ENCODE results near the gene ZNF44. TPM values are rescaled to one million over a fixed set of nuclear protein-coding genes. Genes with fewer than 3 reads are reported as not detected.

Gene ZNF44
- total RNA-seq, 2 donors from 2014 or later, result 20.7 to 35.5 TPM

- peak overlapping the region; percentile 72 for H3K27ac Mint-ChIP-seq
- no peak for DNase-seq
- no peaks in the 10 kb centered on the region for H3K27me3 Mint-ChIP-seq
- peaks cover 3% of the 10 kb centered on the region for H3K9me3 ChIP-seq (ENCODE audit: control insufficient read depth, low read length, poor library complexity, severe bottlenecking)
- peak overlapping the region; percentile 7 for H3K4me3 Mint-ChIP-seq
- no peak for ATAC-seq
- H3K4me1 Mint-ChIP-seq, result peaks cover 13% of the 10 kb centered on the region
- peaks cover 1% of the 10 kb centered on the region for H3K36me3 Mint-ChIP-seq (ENCODE audit: low read depth)
Observed at GRCh38 chr19:12284631-12285030, 10.1 kb downstream of the ZNF44 start.

- Mint-ChIP-seq H3K27me3 (no peaks in the 10 kb centered on the region), H3K4me1 (peaks cover 9% of the 10 kb centered on the region), H3K36me3 (ENCODE audit: low read depth) (peaks cover 2% of the 10 kb centered on the region), H3K4me3 (no peak overlapping the region), H3K27ac (peak overlapping the region; percentile 72)
- ATAC-seq, result no peak
- H3K9me3 ChIP-seq (ENCODE audit: control insufficient read depth, low read length, poor library complexity, severe bottlenecking), result peaks cover 4% of the 10 kb centered on the region
- DNase-seq, result no peak
Observed at GRCh38 chr19:12284226-12284625, 10.5 kb downstream of the ZNF44 start.

- peaks cover 11% of the 10 kb centered on the region for H3K36me3 Mint-ChIP-seq (ENCODE audit: low read depth)
- no peak overlapping the region for H3K27ac Mint-ChIP-seq
- H3K9me3 ChIP-seq (ENCODE audit: control insufficient read depth, low read length, poor library complexity, severe bottlenecking), result peaks cover 29% of the 10 kb centered on the region
- no peak overlapping the region for H3K4me3 Mint-ChIP-seq
- peaks cover 2% of the 10 kb centered on the region for H3K4me1 Mint-ChIP-seq
- no peak for DNase-seq
- H3K27me3 Mint-ChIP-seq, result no peaks in the 10 kb centered on the region
- ATAC-seq, result no peak
Observed at GRCh38 chr19:12278713-12279112, 16.0 kb downstream of the ZNF44 start.

- Mint-ChIP-seq H3K27ac (no peak overlapping the region), H3K4me1 (peaks cover 1% of the 10 kb centered on the region), H3K36me3 (ENCODE audit: low read depth) (peaks cover 25% of the 10 kb centered on the region), H3K27me3 (no peaks in the 10 kb centered on the region), H3K4me3 (no peak overlapping the region)
- ATAC-seq, result no peak
- H3K9me3 ChIP-seq (ENCODE audit: control insufficient read depth, low read length, poor library complexity, severe bottlenecking), result peaks cover 56% of the 10 kb centered on the region
- DNase-seq, result no peak
Observed at GRCh38 chr19:12272980-12273901, 21.4 kb downstream of the ZNF44 start.

- ATAC-seq (no peak), DNase-seq (no peak)
- H3K4me1 Mint-ChIP-seq, result no peaks in the 10 kb centered on the region
- H3K27ac Mint-ChIP-seq, result no peak overlapping the region
- no peak overlapping the region for H3K4me3 Mint-ChIP-seq
- H3K36me3 Mint-ChIP-seq (ENCODE audit: low read depth), result peaks cover 24% of the 10 kb centered on the region
- no peaks in the 10 kb centered on the region for H3K27me3 Mint-ChIP-seq
- peaks cover 56% of the 10 kb centered on the region for H3K9me3 ChIP-seq (ENCODE audit: control insufficient read depth, low read length, poor library complexity, severe bottlenecking)
Observed at GRCh38 chr19:12272386-12272785, 22.3 kb downstream of the ZNF44 start.

GRCh38 chr19:12270854-12271253, 23.8 kb downstream of the ZNF44 start:
- ATAC-seq (no peak), DNase-seq (no peak)
- Mint-ChIP-seq H3K36me3 (ENCODE audit: low read depth) (peaks cover 21% of the 10 kb centered on the region), H3K4me3 (no peak overlapping the region), H3K4me1 (no peaks in the 10 kb centered on the region), H3K27ac (no peak overlapping the region), H3K27me3 (no peaks in the 10 kb centered on the region)
- H3K9me3 ChIP-seq (ENCODE audit: control insufficient read depth, low read length, poor library complexity, severe bottlenecking), result peaks cover 47% of the 10 kb centered on the region

GRCh38 chr19:12265921-12266704, 28.6 kb downstream of the ZNF44 start:
- no peak overlapping the region for H3K4me3 Mint-ChIP-seq
- no peak overlapping the region for H3K27ac Mint-ChIP-seq
- no peaks in the 10 kb centered on the region for H3K27me3 Mint-ChIP-seq
- no peak for DNase-seq
- peaks cover 5% of the 10 kb centered on the region for H3K36me3 Mint-ChIP-seq (ENCODE audit: low read depth)
- H3K9me3 ChIP-seq (ENCODE audit: control insufficient read depth, low read length, poor library complexity, severe bottlenecking), result peaks cover 14% of the 10 kb centered on the region
- no peak for ATAC-seq
- H3K4me1 Mint-ChIP-seq, result no peaks in the 10 kb centered on the region

GRCh38 chr19:12261554-12261953, 33.1 kb downstream of the ZNF44 start:
- H3K9me3 ChIP-seq (ENCODE audit: control insufficient read depth, low read length, poor library complexity, severe bottlenecking), result peaks cover 9% of the 10 kb centered on the region
- H3K27ac Mint-ChIP-seq, result no peak overlapping the region
- no peaks in the 10 kb centered on the region for H3K4me1 Mint-ChIP-seq
- no peak overlapping the region for H3K4me3 Mint-ChIP-seq
- no peak for DNase-seq
- H3K27me3 Mint-ChIP-seq, result no peaks in the 10 kb centered on the region
- H3K36me3 Mint-ChIP-seq (ENCODE audit: low read depth), result no peaks in the 10 kb centered on the region
- ATAC-seq, result no peak

GRCh38 chr19:12260861-12261260, 33.8 kb downstream of the ZNF44 start:
- DNase-seq, result no peak
- Mint-ChIP-seq H3K4me1 (no peaks in the 10 kb centered on the region), H3K4me3 (no peak overlapping the region), H3K27ac (no peak overlapping the region), H3K27me3 (no peaks in the 10 kb centered on the region), H3K36me3 (ENCODE audit: low read depth) (no peaks in the 10 kb centered on the region)
- no peak for ATAC-seq
- peaks cover 9% of the 10 kb centered on the region for H3K9me3 ChIP-seq (ENCODE audit: control insufficient read depth, low read length, poor library complexity, severe bottlenecking)

- peaks cover 9% of the 10 kb centered on the region for H3K9me3 ChIP-seq (ENCODE audit: control insufficient read depth, low read length, poor library complexity, severe bottlenecking)
- Mint-ChIP-seq H3K27me3 (no peaks in the 10 kb centered on the region), H3K4me3 (no peak overlapping the region), H3K4me1 (no peaks in the 10 kb centered on the region), H3K27ac (no peak overlapping the region), H3K36me3 (ENCODE audit: low read depth) (no peaks in the 10 kb centered on the region)
- DNase-seq (no peak), ATAC-seq (no peak)
Observed at GRCh38 chr19:12260236-12260635, 34.4 kb downstream of the ZNF44 start.

GRCh38 chr19:12255372-12255771, 39.3 kb downstream of the ZNF44 start:
- no peaks in the 10 kb centered on the region for H3K4me1 Mint-ChIP-seq
- H3K36me3 Mint-ChIP-seq (ENCODE audit: low read depth), result no peaks in the 10 kb centered on the region
- H3K27ac Mint-ChIP-seq, result no peak overlapping the region
- H3K27me3 Mint-ChIP-seq, result no peaks in the 10 kb centered on the region
- ATAC-seq (no peak), DNase-seq (no peak)
- H3K4me3 Mint-ChIP-seq, result no peak overlapping the region
- H3K9me3 ChIP-seq (ENCODE audit: control insufficient read depth, low read length, poor library complexity, severe bottlenecking), result peaks cover 9% of the 10 kb centered on the region

GRCh38 chr19:12247644-12248222, 47.0 kb downstream of the ZNF44 start:
- Mint-ChIP-seq H3K4me1 (no peaks in the 10 kb centered on the region), H3K4me3 (no peak overlapping the region), H3K36me3 (ENCODE audit: low read depth) (peaks cover 2% of the 10 kb centered on the region), H3K27me3 (no peaks in the 10 kb centered on the region), H3K27ac (no peak overlapping the region)
- no peak for ATAC-seq
- H3K9me3 ChIP-seq (ENCODE audit: control insufficient read depth, low read length, poor library complexity, severe bottlenecking), result peaks cover 37% of the 10 kb centered on the region
- DNase-seq, result no peak

- no peaks in the 10 kb centered on the region for H3K4me1 Mint-ChIP-seq
- H3K27ac Mint-ChIP-seq, result no peak overlapping the region
- ATAC-seq (no peak), DNase-seq (no peak)
- H3K27me3 Mint-ChIP-seq, result no peaks in the 10 kb centered on the region
- H3K9me3 ChIP-seq (ENCODE audit: control insufficient read depth, low read length, poor library complexity, severe bottlenecking), result peaks cover 26% of the 10 kb centered on the region
- H3K36me3 Mint-ChIP-seq (ENCODE audit: low read depth), result peaks cover 5% of the 10 kb centered on the region
- H3K4me3 Mint-ChIP-seq, result no peak overlapping the region
Observed at GRCh38 chr19:12244370-12244769, 50.3 kb downstream of the ZNF44 start.
